DND-41 (cell line): ENCODE results near the gene POLD2.

Source experiments
- CTCF ChIP-seq: IDR thresholded peaks from 2 replicates; pipeline ENCODE4 v1.5.1; 2012; ENCODE audit warnings: borderline replicate concordance, low read length, moderate library complexity, mild to moderate bottlenecking; ENCODE audit not compliant: poor library complexity, severe bottlenecking; ENCODE audit errors: extremely low read depth
- EZH2 ChIP-seq: IDR thresholded peaks from 3 replicates; pipeline ENCODE4 v1.6.1; 2012; ENCODE audit warnings: borderline replicate concordance, low read depth, mild to moderate bottlenecking, moderate library complexity, low read length, inconsistent platforms; ENCODE audit not compliant: severe bottlenecking

GRCh38 chr7:44098092-44099068 lies 25.0 kb downstream of the POLD2 start:
- TF ChIP-seq CTCF = no peak
- no peak for TF ChIP-seq EZH2
